Measurements from ENCODE around the gene FTO.

The FTO gene

GRCh38 chr16:54062361-54063278 is 358.7 kb downstream of the FTO start:
- DNase-seq = peak; percentile 81 to 93 (median 85)

- DNase-seq = no peak
Observed at GRCh38 chr16:54063279-54063773, 359.4 kb downstream of the FTO start.

GRCh38 chr16:54066451-54067105 is 362.6 kb downstream of the FTO start:
- DNase-seq = no peak

GRCh38 chr16:54067322-54068065 is 363.5 kb downstream of the FTO start:
- DNase-seq = peak in 2 of 3 experiments; percentile 28 to 73

GRCh38 chr16:54068212-54068611 is 364.3 kb downstream of the FTO start:
- DNase-seq = no peak

- DNase-seq = no peak
Observed at GRCh38 chr16:54069601-54070239, 365.8 kb downstream of the FTO start.

GRCh38 chr16:54070789-54071343 is 366.9 kb downstream of the FTO start:
- DNase-seq = no peak

- no peak for DNase-seq
Observed at GRCh38 chr16:54071514-54071913, 367.6 kb downstream of the FTO start.

- DNase-seq = no peak
Observed at GRCh38 chr16:54072237-54072636, 368.3 kb downstream of the FTO start.

GRCh38 chr16:54073356-54073755 is 369.4 kb downstream of the FTO start:
- no peak for DNase-seq

GRCh38 chr16:54075446-54075845 is 371.5 kb downstream of the FTO start:
- DNase-seq = no peak

- DNase-seq = no peak
Observed at GRCh38 chr16:54076006-54076504, 372.1 kb downstream of the FTO start.

GRCh38 chr16:54077050-54077821 is 373.3 kb downstream of the FTO start:
- no peak for DNase-seq

GRCh38 chr16:54080524-54081008 is 376.6 kb downstream of the FTO start:
- no peak for DNase-seq

GRCh38 chr16:54086791-54087190 is 382.8 kb downstream of the FTO start:
- DNase-seq = no peak

GRCh38 chr16:54090602-54091001 is 386.6 kb downstream of the FTO start:
- no peak for DNase-seq

- DNase-seq = no peak
Observed at GRCh38 chr16:54093281-54093680, 389.3 kb downstream of the FTO start.

GRCh38 chr16:54094641-54095040 is 390.7 kb downstream of the FTO start:
- no peak for DNase-seq

- no peak for DNase-seq
Observed at GRCh38 chr16:54096607-54097006, 392.7 kb downstream of the FTO start.

- no peak for DNase-seq
Observed at GRCh38 chr16:54097774-54098173, 393.8 kb downstream of the FTO start.

GRCh38 chr16:54098247-54098646 is 394.3 kb downstream of the FTO start:
- peak in 1 of 3 experiments; percentile 9 for DNase-seq
